H9 (cell line): ENCODE results near the gene MYO1D. TPM values are rescaled to one million over a fixed set of nuclear protein-coding genes. Genes with fewer than 3 reads are reported as not detected.

ENCODE experiments used
- DNase-seq: peaks from one replicate; pipeline ENCODE4 v3.0.0-alpha.2; 2017
- H2AFZ ChIP-seq: one replicate; pipeline ENCODE4 v1.6.1; 2013; ENCODE audit warnings: mild to moderate bottlenecking, low read length, control low read depth, moderate library complexity
- H2AK5ac ChIP-seq: 2 replicates; pipeline ENCODE4 v1.6.1; 2013; ENCODE audit warnings: low read length, control low read depth, mixed read lengths; ENCODE audit not compliant: insufficient read length
- H2BK120ac ChIP-seq: one replicate; pipeline ENCODE4 v1.6.1; 2013; ENCODE audit warnings: low read depth, mild to moderate bottlenecking, low read length, control low read depth, inconsistent platforms; ENCODE audit not compliant: poor library complexity, severe bottlenecking
- H2BK12ac ChIP-seq: 2 replicates; pipeline ENCODE4 v1.6.1; 2013; ENCODE audit warnings: low read length, control low read depth, mixed read lengths, low read depth; ENCODE audit not compliant: insufficient read length
- H2BK15ac ChIP-seq: 2 replicates; pipeline ENCODE4 v1.6.1; 2013; ENCODE audit warnings: low read depth, low read length, control low read depth
- H2BK20ac ChIP-seq: one replicate; pipeline ENCODE4 v1.6.1; 2013; ENCODE audit warnings: low read depth, mild to moderate bottlenecking, low read length, control low read depth, inconsistent platforms; ENCODE audit not compliant: poor library complexity, severe bottlenecking
- H2BK5ac ChIP-seq: 2 replicates; pipeline ENCODE4 v1.6.1; 2013; ENCODE audit warnings: low read length, control low read depth, mixed read lengths; ENCODE audit not compliant: insufficient read length
- H3K14ac ChIP-seq: 2 replicates; pipeline ENCODE4 v1.6.1; 2013; ENCODE audit warnings: low read length, control low read depth; ENCODE audit not compliant: insufficient read depth
- H3K18ac ChIP-seq: 2 replicates; pipeline ENCODE4 v1.6.1; 2013; ENCODE audit warnings: low read depth, mild to moderate bottlenecking, mixed read lengths, low read length, control low read depth; ENCODE audit not compliant: insufficient read length
- H3K23ac ChIP-seq: 2 replicates; pipeline ENCODE4 v1.6.1; 2013; ENCODE audit warnings: low read length, control low read depth, mixed read lengths, low read depth; ENCODE audit not compliant: insufficient read length
- H3K23me2 ChIP-seq: 2 replicates; pipeline ENCODE4 v1.6.1; 2013; ENCODE audit warnings: low read depth, mild to moderate bottlenecking, mixed read lengths, low read length, control low read depth; ENCODE audit not compliant: insufficient read length, poor library complexity, severe bottlenecking
- H3K27ac ChIP-seq: 2 replicates; pipeline ENCODE4 v1.5.1; 2013; ENCODE audit warnings: low read length, control low read depth, mixed read lengths, low read depth; ENCODE audit not compliant: insufficient read length
- H3K27me3 ChIP-seq: 2 replicates; pipeline ENCODE4 v1.6.1; 2013; ENCODE audit warnings: low read length, control low read depth, inconsistent platforms; ENCODE audit not compliant: insufficient read depth
- H3K4ac ChIP-seq: 2 replicates; pipeline ENCODE4 v1.6.1; 2013; ENCODE audit warnings: low read depth, mild to moderate bottlenecking, control low read depth, inconsistent platforms, low read length, moderate library complexity
- H3K4me1 ChIP-seq: 2 replicates; pipeline ENCODE4 v1.6.1; 2013; ENCODE audit warnings: low read length, control low read depth, inconsistent platforms; ENCODE audit not compliant: insufficient read depth
- H3K4me2 ChIP-seq: 2 replicates; pipeline ENCODE4 v1.6.1; 2013; ENCODE audit warnings: low read length, control low read depth, mixed read lengths; ENCODE audit not compliant: insufficient read length, insufficient read depth
- H3K56ac ChIP-seq: 2 replicates; pipeline ENCODE4 v1.6.1; 2013; ENCODE audit warnings: low read depth, mild to moderate bottlenecking, mixed read lengths, low read length, control low read depth; ENCODE audit not compliant: insufficient read length
- H3K79me1 ChIP-seq: 2 replicates; pipeline ENCODE4 v1.6.1; 2013; ENCODE audit warnings: low read depth, mild to moderate bottlenecking, moderate library complexity, low read length, control low read depth, inconsistent platforms; ENCODE audit not compliant: insufficient read depth, poor library complexity, severe bottlenecking
- H3K79me2 ChIP-seq: 2 replicates; pipeline ENCODE4 v1.6.1; 2013; ENCODE audit warnings: low read length, control low read depth, inconsistent platforms; ENCODE audit not compliant: insufficient read depth
- H3K9ac ChIP-seq: 2 replicates; pipeline ENCODE4 v1.6.1; 2013; ENCODE audit warnings: low read length, control low read depth, mixed read lengths; ENCODE audit not compliant: insufficient read length; ENCODE audit errors: extremely low read depth
- H3K9me3 ChIP-seq: one replicate; pipeline ENCODE4 v1.6.1; 2013; ENCODE audit warnings: low read depth, low read length, inconsistent platforms; ENCODE audit not compliant: control insufficient read depth
- H3T11ph ChIP-seq: one replicate; pipeline ENCODE4 v1.6.1; 2013; ENCODE audit warnings: mild to moderate bottlenecking, low read length, control low read depth, inconsistent platforms
- H4K20me1 ChIP-seq: one replicate; pipeline ENCODE4 v1.6.1; 2013; ENCODE audit not compliant: control insufficient read depth, insufficient read length, insufficient read depth
- H4K5ac ChIP-seq: 2 replicates; pipeline ENCODE4 v1.6.1; 2013; ENCODE audit warnings: low read depth, mild to moderate bottlenecking, mixed read lengths, low read length, control low read depth; ENCODE audit not compliant: insufficient read length
- H4K8ac ChIP-seq: replicated peaks from 2 replicates; pipeline ENCODE4 v1.6.1; 2013; ENCODE audit warnings: low read length, control low read depth, mixed read lengths, low read depth; ENCODE audit not compliant: insufficient read length
- H4K91ac ChIP-seq: 2 replicates; pipeline ENCODE4 v1.6.1; 2013; ENCODE audit warnings: low read depth, mild to moderate bottlenecking, moderate library complexity, mixed read lengths, low read length, control low read depth; ENCODE audit not compliant: insufficient read length
- H3K27ac Mint-ChIP-seq, 3 experiments: 2 replicates in 2 of 3; 3 replicates in 1 of 3; pipeline ENCODE4 v1.8.0; 2020 to 2021; ENCODE audit warnings: mixed read lengths in 3 of 3, mild to moderate bottlenecking in 1 of 3, moderate library complexity in 1 of 3
- H3K27me3 Mint-ChIP-seq: 2 replicates; pipeline ENCODE4 v1.8.0; 2021; ENCODE audit warnings: low read depth, mild to moderate bottlenecking, moderate library complexity, mixed read lengths
- H3K36me3 Mint-ChIP-seq, 3 experiments: 2 replicates in 2 of 3; 3 replicates in 1 of 3; pipeline ENCODE4 v1.8.0; 2020 to 2021; ENCODE audit warnings: low read depth in 3 of 3, mixed read lengths in 3 of 3; ENCODE audit not compliant: insufficient read depth in 1 of 3
- H3K4me1 Mint-ChIP-seq, 2 experiments: 2 replicates each; pipeline ENCODE4 v1.8.0; 2020; ENCODE audit warnings: mixed read lengths in 2 of 2
- H3K4me3 Mint-ChIP-seq, 2 experiments: 2 replicates in 1 of 2; 3 replicates in 1 of 2; pipeline ENCODE4 v1.8.0; 2020 to 2021; ENCODE audit warnings: mild to moderate bottlenecking in 2 of 2, mixed read lengths in 2 of 2, moderate library complexity in 1 of 2
- H3K9me3 Mint-ChIP-seq, 2 experiments: 2 replicates in 1 of 2; 3 replicates in 1 of 2; pipeline ENCODE4 v1.8.0; 2020; ENCODE audit warnings: mild to moderate bottlenecking in 2 of 2, mixed read lengths in 2 of 2, moderate library complexity in 1 of 2
- WGBS: extraction: QIAGEN DNeasy Blood & Tissue Kit; methylation state at CpG from one replicate; pipeline ENCODE4 v1.1.7; 2013; ENCODE audit warnings: missing lambda C conversion rate, low lambda C conversion rate, mixed read lengths; ENCODE audit not compliant: insufficient read length; ENCODE audit errors: extremely low coverage; 5-methylcytosine and 5-hydroxymethylcytosine counted together
- total RNA-seq: library from RNA; stranded (reverse); gene quantifications from 2 replicates; pipeline ENCODE4 v1.2.1, GENCODE V29; 2021
- TF ChIP-seq, protein P1 (sequence below): fragments of 200-600 bp; sonication (generic); conservative IDR thresholded peaks from 3 replicates; pipeline ENCODE4 v1.8.0; 2021; ENCODE audit warnings: antibody characterized with exemption, mild to moderate bottlenecking

The MYO1D gene
- total RNA-seq, 1 experiment from 2014 or later: 19.0 TPM

DNA sequence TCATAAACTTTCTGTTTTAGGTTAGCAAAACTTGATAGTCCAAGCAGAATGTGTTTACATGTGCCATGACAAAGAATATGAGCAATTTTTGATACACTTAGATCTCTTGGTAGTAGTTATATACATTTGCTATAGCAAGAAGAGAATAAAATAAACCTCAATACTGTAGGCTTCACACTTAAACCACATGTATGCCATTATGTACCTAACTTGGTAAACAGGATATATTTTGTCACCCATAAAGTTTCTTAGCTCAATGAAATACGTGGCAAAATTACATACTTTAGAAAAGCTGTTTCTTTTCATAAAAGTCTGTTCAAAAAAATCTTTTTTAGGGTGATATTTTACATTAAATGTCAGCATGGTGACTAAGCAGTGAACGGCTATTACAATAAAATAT is 184.7 kb downstream of the MYO1D start:
- H3K23me2 ChIP-seq: no peaks in the 10 kb centered on the region
- H3K79me2 ChIP-seq: no peaks in the 10 kb centered on the region
- H4K91ac ChIP-seq: no peak overlapping the region
- no peak overlapping the region for H3T11ph ChIP-seq
- no peak overlapping the region for H3K4ac ChIP-seq
- peaks cover 4% of the 10 kb centered on the region for H3K9me3 ChIP-seq
- H3K27ac ChIP-seq: no peak overlapping the region
- no peak overlapping the region for H2BK5ac ChIP-seq
- Mint-ChIP-seq H3K4me3 (no peak overlapping the region), H3K36me3 (peaks cover 4 to 15% (median 9%) of the 10 kb centered on the region in 3 experiments; a peak in 6 of 7 replicates), H3K9me3 (peaks cover 7 to 9% of the 10 kb centered on the region in 2 experiments; a peak in 2 of 5 replicates), H3K27ac (no peak overlapping the region), H3K4me1 (peaks cover 5 to 11% of the 10 kb centered on the region in 2 experiments; a peak in 3 of 4 replicates), H3K27me3 (no peaks in the 10 kb centered on the region)
- no peak overlapping the region for H2BK20ac ChIP-seq
- no peak overlapping the region for H4K8ac ChIP-seq
- no peak overlapping the region for H3K23ac ChIP-seq
- H4K5ac ChIP-seq: no peak overlapping the region
- no peaks in the 10 kb centered on the region for H4K20me1 ChIP-seq
- H3K56ac ChIP-seq: no peak overlapping the region
- no peak overlapping the region for H2BK12ac ChIP-seq
- no peak overlapping the region for H2BK120ac ChIP-seq
- no peaks in the 10 kb centered on the region for H3K4me1 ChIP-seq
- no peak for DNase-seq
- no peak overlapping the region for H3K9ac ChIP-seq
- TF ChIP-seq, protein P1, sequence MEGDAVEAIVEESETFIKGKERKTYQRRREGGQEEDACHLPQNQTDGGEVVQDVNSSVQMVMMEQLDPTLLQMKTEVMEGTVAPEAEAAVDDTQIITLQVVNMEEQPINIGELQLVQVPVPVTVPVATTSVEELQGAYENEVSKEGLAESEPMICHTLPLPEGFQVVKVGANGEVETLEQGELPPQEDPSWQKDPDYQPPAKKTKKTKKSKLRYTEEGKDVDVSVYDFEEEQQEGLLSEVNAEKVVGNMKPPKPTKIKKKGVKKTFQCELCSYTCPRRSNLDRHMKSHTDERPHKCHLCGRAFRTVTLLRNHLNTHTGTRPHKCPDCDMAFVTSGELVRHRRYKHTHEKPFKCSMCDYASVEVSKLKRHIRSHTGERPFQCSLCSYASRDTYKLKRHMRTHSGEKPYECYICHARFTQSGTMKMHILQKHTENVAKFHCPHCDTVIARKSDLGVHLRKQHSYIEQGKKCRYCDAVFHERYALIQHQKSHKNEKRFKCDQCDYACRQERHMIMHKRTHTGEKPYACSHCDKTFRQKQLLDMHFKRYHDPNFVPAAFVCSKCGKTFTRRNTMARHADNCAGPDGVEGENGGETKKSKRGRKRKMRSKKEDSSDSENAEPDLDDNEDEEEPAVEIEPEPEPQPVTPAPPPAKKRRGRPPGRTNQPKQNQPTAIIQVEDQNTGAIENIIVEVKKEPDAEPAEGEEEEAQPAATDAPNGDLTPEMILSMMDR: no peak
- H3K27me3 ChIP-seq: no peaks in the 10 kb centered on the region
- no peak overlapping the region for H2AFZ ChIP-seq
- no peaks in the 10 kb centered on the region for H3K79me1 ChIP-seq
- H2AK5ac ChIP-seq: no peak overlapping the region
- no CpG with 5 or more reads among the region's 2 CpGs for WGBS
- H3K14ac ChIP-seq: no peak overlapping the region
- no peak overlapping the region for H3K18ac ChIP-seq
- H2BK15ac ChIP-seq: no peak overlapping the region
- H3K4me2 ChIP-seq: no peak overlapping the region
